Stomach (tissue), 9 donors: ENCODE results near the gene HASPIN. TPM values are rescaled to one million over a fixed set of nuclear protein-coding genes. Genes with fewer than 3 reads are reported as not detected.

Experiments
- DNase-seq, 2 donors: peaks; one replicate each; pipeline versions ENCODE4 v3.0.0 to v3.0.0-alpha.2; 2013 to 2019
- H3K27ac ChIP-seq, 5 donors: fragments of 200-600 bp in 4 of 5; sonication (generic) in 4 of 5; one replicate each; pipeline ENCODE4 v1.5.1; 2013 to 2019; ENCODE audit warnings: mild to moderate bottlenecking in 1 of 5, moderate library complexity in 1 of 5
- H3K27me3 ChIP-seq, 3 donors: fragments of 200-600 bp; sonication (generic); one replicate each; pipeline ENCODE4 v1.5.1; 2017 to 2019; ENCODE audit warnings: mixed run types in 1 of 3
- H3K36me3 ChIP-seq, 4 donors: fragments of 200-600 bp; sonication (generic); 1 replicate in 3 of 4; 2 replicates in 1 of 4; pipeline ENCODE4 v1.5.1; 2016 to 2019
- H3K4me1 ChIP-seq, 4 donors: fragments of 200-600 bp; sonication (generic); one replicate each; pipeline ENCODE4 v1.5.1; 2016 to 2019
- H3K4me3 ChIP-seq, 4 donors: fragments of 200-600 bp; sonication (generic) in 3 of 4; one replicate each; pipeline ENCODE4 v1.5.1; 2016 to 2019; ENCODE audit warnings: mild to moderate bottlenecking in 1 of 4
- H3K9me3 ChIP-seq, 4 donors: fragments of 200-600 bp; sonication (generic); one replicate each; pipeline ENCODE4 v1.5.1; 2016 to 2019
- CTCF ChIP-seq, 7 experiments: fragments of 450-650 bp in 4 of 7; fragments of 200-600 bp in 3 of 7; sonication (generic) in 3 of 7; IDR thresholded peaks; one replicate each; pipeline ENCODE4 v1.5.1; 2016 to 2019; ENCODE audit warnings: antibody characterized with exemption in 7 of 7, control low read depth in 2 of 7, mild to moderate bottlenecking in 1 of 7
- EP300 ChIP-seq: sonication (generic); formaldehyde crosslinking; IDR thresholded peaks from one replicate; pipeline ENCODE4 v1.6.1; 2017; ENCODE audit warnings: antibody characterized with exemption
- POLR2A ChIP-seq, 4 donors: fragments of 450-650 bp; IDR thresholded peaks; one replicate each; pipeline ENCODE4 v1.6.1; 2016; ENCODE audit warnings: antibody characterized with exemption in 4 of 4, control low read depth in 2 of 4, mild to moderate bottlenecking in 1 of 4, moderate library complexity in 1 of 4
- POLR2AphosphoS5 ChIP-seq, 3 donors: sonication (generic); formaldehyde crosslinking; IDR thresholded peaks; one replicate each; pipeline ENCODE4 v1.6.1; 2016; ENCODE audit warnings: antibody characterized with exemption in 3 of 3
- WGBS, 5 donors: extraction: QIAGEN DNeasy Blood & Tissue Kit in 3 of 5; methylation state at CpG; one replicate each; pipeline versions ENCODE4 v1.1.5 to v1.1.7; 2013 to 2018; 5-methylcytosine and 5-hydroxymethylcytosine counted together
- intact Hi-C: fragments of 100-400 bp; cut with DNase I; formaldehyde crosslinking; loops from one replicate; pipeline ENCODE4 v1.15.1; 2023; ENCODE audit warnings: low total_unique reads
- polyA plus RNA-seq, 3 donors: library from polyadenylated mRNA; stranded (reverse); fragments of 200-250 nt; gene quantifications; one replicate each; pipeline ENCODE4 v1.2.3, GENCODE V29; 2013
- total RNA-seq, 5 donors: library from RNA; depleted of rRNA; stranded (reverse); fragments of >200 nt; gene quantifications; one replicate each; pipeline versions ENCODE4 v1.1.0 to v1.2.3, GENCODE V29; 2014 to 2016
- donor health status: healthy with polysubstance abuse.
- donor health status: Bipolar disorder and iron deficiency.
- donor health status: healthy.

HASPIN gene
- total and polyA plus RNA-seq, 8 donors = 0.30 to 0.89 (median 0.68) TPM; not detected in 3

GRCh38 chr17:3739422-3740124 is 15.9 kb downstream of the HASPIN start:
- Histone ChIP-seq H3K4me1 (peaks cover 13 to 23% (median 19%) of the 10 kb centered on the region in 4 donors), H3K27ac (peak overlapping the region in 2 of 5 donors; percentile 65 to 68), H3K4me3 (no peak overlapping the region), H3K27me3 (no peaks in the 10 kb centered on the region), H3K36me3 (no peaks in the 10 kb centered on the region), H3K9me3 (no peaks in the 10 kb centered on the region)
- 73 to 82% (median 78%) methylated on average over 16 of the region's 16 CpGs for WGBS, 5 donors
- intact Hi-C loops = no loop called here
- TF ChIP-seq POLR2A (IDR thresholded peaks at IDR 0.05) (no peak), POLR2AphosphoS5 (IDR thresholded peaks at IDR 0.05) (no peak), EP300 (no peak), CTCF (IDR thresholded peaks at IDR 0.05) (no peak)
- DNase-seq = no peak

GRCh38 chr17:3740611-3741073 is 16.9 kb downstream of the HASPIN start:
- no peak overlapping the region for H3K4me3 ChIP-seq
- no peaks in the 10 kb centered on the region for H3K9me3 ChIP-seq
- no peaks in the 10 kb centered on the region for H3K36me3 ChIP-seq
- no peaks in the 10 kb centered on the region for H3K27me3 ChIP-seq
- DNase-seq = peak in 1 of 2 donors; percentile 53
- no peak overlapping the region for H3K27ac ChIP-seq
- TF ChIP-seq CTCF (IDR thresholded peaks at IDR 0.05) = no peak
- TF ChIP-seq POLR2A (IDR thresholded peaks at IDR 0.05) = no peak
- TF ChIP-seq EP300 = no peak
- TF ChIP-seq POLR2AphosphoS5 (IDR thresholded peaks at IDR 0.05) = no peak
- WGBS, 5 donors = 59 to 71% (median 62%) methylated on average over 14 of the region's 14 CpGs
- intact Hi-C loops = no loop called here
- H3K4me1 ChIP-seq = peaks cover 13 to 23% (median 19%) of the 10 kb centered on the region in 4 donors

- WGBS, 5 donors = 53 to 86% (median 72%) methylated on average over 3 of the region's 3 CpGs
- TF ChIP-seq EP300 (no peak), POLR2AphosphoS5 (IDR thresholded peaks at IDR 0.05) (no peak), POLR2A (IDR thresholded peaks at IDR 0.05) (no peak), CTCF (IDR thresholded peaks at IDR 0.05) (no peak)
Measured at GRCh38 chr17:3744014-3744413, 20.3 kb downstream of the HASPIN start.

GRCh38 chr17:3745071-3745470 is 21.4 kb downstream of the HASPIN start:
- H3K27ac ChIP-seq = no peak overlapping the region
- H3K9me3 ChIP-seq = no peaks in the 10 kb centered on the region
- H3K4me3 ChIP-seq = no peak overlapping the region
- peaks cover 0 to 3% (median 0%) of the 10 kb centered on the region in 3 donors for H3K27me3 ChIP-seq
- no peak for DNase-seq
- no peaks in the 10 kb centered on the region for H3K4me1 ChIP-seq
- no peak for TF ChIP-seq POLR2A (IDR thresholded peaks at IDR 0.05)
- TF ChIP-seq CTCF (IDR thresholded peaks at IDR 0.05) = no peak
- no peak for TF ChIP-seq EP300
- no peak for TF ChIP-seq POLR2AphosphoS5 (IDR thresholded peaks at IDR 0.05)
- intact Hi-C loops = no loop called here
- no peaks in the 10 kb centered on the region for H3K36me3 ChIP-seq
- WGBS, 5 donors = 76 to 81% (median 79%) methylated on average over 10 of the region's 10 CpGs

More at GRCh38 chr17:3744014-3744413, 20.3 kb downstream of the HASPIN start:
- H3K36me3 ChIP-seq = no peaks in the 10 kb centered on the region
- no peak overlapping the region for H3K4me3 ChIP-seq
- peaks cover under 1 to 4% (median 1%) of the 10 kb centered on the region in 4 donors for H3K4me1 ChIP-seq
- H3K27ac ChIP-seq = no peak overlapping the region
- intact Hi-C loops = no loop called here
- no peaks in the 10 kb centered on the region for H3K27me3 ChIP-seq
- no peaks in the 10 kb centered on the region for H3K9me3 ChIP-seq
- DNase-seq = no peak
